ENCODE results near the gene GREB1L. TPM values are rescaled to one million over a fixed set of nuclear protein-coding genes. Genes with fewer than 3 reads are reported as not detected.

Gene GREB1L
- polyA plus RNA-seq, 1 donor from 2014 or later = 23.3 TPM

DNA sequence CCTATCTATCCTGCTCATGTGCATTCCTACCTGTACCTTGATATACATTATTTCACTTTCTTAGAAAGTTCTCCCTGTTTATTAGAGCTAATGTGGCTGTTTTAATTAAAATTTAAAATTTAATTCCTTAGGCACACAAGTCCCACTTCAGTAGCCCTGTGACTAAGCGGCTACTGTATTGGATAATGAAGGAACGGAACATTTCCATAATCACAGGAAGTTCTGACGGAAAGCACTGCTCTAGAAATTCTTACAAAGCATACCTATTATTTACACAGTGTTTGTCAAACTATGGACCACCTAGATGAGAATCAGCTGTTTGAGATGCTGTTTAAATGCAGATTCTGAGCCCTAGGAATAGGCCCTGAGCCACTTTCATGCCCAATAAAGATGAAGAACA is 13.2 kb downstream of the GREB1L start:
- Histone ChIP-seq H3K9me3 (ENCODE audit: low read length) (no peaks in the 10 kb centered on the region), H3F3A (ENCODE audit: insufficient read depth, low read length, poor library complexity, severe bottlenecking) (no peaks in the 10 kb centered on the region), H3K27me3 (ENCODE audit: insufficient read depth, low read depth, low read length) (no peaks in the 10 kb centered on the region), H3K9ac (ENCODE audit: low read length) (no peak overlapping the region), H3K36me3 (ENCODE audit: insufficient read depth, low read length) (no peaks in the 10 kb centered on the region), H3K27ac (ENCODE audit: low read length) (no peak overlapping the region), H4K20me1 (ENCODE audit: insufficient read depth) (no peaks in the 10 kb centered on the region), H3K79me2 (replicated peaks; ENCODE audit: insufficient read depth, low read length) (peaks cover 12% of the 10 kb centered on the region), H3K9me2 (ENCODE audit: insufficient read depth, low read length) (no peaks in the 10 kb centered on the region), H3K4me2 (ENCODE audit: low read length) (no peak overlapping the region), H2AFZ (ENCODE audit: low read depth, low read length) (no peak overlapping the region), H3K4me3 (ENCODE audit: low read length) (no peak overlapping the region)
- TF ChIP-seq, protein P1, sequence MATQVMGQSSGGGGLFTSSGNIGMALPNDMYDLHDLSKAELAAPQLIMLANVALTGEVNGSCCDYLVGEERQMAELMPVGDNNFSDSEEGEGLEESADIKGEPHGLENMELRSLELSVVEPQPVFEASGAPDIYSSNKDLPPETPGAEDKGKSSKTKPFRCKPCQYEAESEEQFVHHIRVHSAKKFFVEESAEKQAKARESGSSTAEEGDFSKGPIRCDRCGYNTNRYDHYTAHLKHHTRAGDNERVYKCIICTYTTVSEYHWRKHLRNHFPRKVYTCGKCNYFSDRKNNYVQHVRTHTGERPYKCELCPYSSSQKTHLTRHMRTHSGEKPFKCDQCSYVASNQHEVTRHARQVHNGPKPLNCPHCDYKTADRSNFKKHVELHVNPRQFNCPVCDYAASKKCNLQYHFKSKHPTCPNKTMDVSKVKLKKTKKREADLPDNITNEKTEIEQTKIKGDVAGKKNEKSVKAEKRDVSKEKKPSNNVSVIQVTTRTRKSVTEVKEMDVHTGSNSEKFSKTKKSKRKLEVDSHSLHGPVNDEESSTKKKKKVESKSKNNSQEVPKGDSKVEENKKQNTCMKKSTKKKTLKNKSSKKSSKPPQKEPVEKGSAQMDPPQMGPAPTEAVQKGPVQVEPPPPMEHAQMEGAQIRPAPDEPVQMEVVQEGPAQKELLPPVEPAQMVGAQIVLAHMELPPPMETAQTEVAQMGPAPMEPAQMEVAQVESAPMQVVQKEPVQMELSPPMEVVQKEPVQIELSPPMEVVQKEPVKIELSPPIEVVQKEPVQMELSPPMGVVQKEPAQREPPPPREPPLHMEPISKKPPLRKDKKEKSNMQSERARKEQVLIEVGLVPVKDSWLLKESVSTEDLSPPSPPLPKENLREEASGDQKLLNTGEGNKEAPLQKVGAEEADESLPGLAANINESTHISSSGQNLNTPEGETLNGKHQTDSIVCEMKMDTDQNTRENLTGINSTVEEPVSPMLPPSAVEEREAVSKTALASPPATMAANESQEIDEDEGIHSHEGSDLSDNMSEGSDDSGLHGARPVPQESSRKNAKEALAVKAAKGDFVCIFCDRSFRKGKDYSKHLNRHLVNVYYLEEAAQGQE (IDR thresholded peaks at IDR 0.05; ENCODE audit: borderline replicate concordance) = no peak
- TF ChIP-seq POLR2AphosphoS5 (IDR thresholded peaks at IDR 0.05) (no peak), SMC3 (conservative IDR thresholded peaks at IDR 0.05; ENCODE audit: poor library complexity) (no peak), RAD21 (conservative IDR thresholded peaks at IDR 0.05) (no peak), EP300 (conservative IDR thresholded peaks at IDR 0.05; ENCODE audit: poor library complexity, severe bottlenecking) (no peak), TAF1 (IDR thresholded peaks at IDR 0.05; ENCODE audit: low read depth) (no peak), MXI1 (conservative IDR thresholded peaks at IDR 0.05; ENCODE audit: poor library complexity, severe bottlenecking) (no peak), EZH2 (IDR thresholded peaks at IDR 0.05; ENCODE audit: borderline replicate concordance, insufficient read depth, low read length, poor library complexity, severe bottlenecking) (no peak)
- TF ChIP-seq, protein P2, sequence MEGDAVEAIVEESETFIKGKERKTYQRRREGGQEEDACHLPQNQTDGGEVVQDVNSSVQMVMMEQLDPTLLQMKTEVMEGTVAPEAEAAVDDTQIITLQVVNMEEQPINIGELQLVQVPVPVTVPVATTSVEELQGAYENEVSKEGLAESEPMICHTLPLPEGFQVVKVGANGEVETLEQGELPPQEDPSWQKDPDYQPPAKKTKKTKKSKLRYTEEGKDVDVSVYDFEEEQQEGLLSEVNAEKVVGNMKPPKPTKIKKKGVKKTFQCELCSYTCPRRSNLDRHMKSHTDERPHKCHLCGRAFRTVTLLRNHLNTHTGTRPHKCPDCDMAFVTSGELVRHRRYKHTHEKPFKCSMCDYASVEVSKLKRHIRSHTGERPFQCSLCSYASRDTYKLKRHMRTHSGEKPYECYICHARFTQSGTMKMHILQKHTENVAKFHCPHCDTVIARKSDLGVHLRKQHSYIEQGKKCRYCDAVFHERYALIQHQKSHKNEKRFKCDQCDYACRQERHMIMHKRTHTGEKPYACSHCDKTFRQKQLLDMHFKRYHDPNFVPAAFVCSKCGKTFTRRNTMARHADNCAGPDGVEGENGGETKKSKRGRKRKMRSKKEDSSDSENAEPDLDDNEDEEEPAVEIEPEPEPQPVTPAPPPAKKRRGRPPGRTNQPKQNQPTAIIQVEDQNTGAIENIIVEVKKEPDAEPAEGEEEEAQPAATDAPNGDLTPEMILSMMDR (IDR thresholded peaks at IDR 0.05; ENCODE audit: poor library complexity, severe bottlenecking) = no peak

DNA sequence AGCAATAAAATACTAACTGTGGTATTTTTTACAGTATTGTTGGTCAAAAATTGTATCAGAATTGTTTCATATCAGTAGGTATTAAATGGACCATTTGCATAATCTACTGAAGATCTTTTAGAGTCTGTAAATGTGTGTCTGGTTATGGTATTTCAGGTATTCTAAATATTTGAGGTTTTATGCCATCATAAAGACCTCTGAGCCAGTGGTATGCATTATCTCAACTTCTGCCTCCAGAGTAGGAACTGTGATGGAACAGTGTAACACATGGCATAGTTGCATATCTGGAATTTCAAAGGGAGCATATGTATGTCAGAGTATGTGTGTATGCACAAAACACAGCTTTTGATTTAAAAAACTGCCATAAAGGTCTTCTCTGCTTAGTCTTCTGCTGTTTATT is 15.4 kb downstream of the GREB1L start:
- H3K9me3 ChIP-seq (ENCODE audit: low read length) = no peaks in the 10 kb centered on the region
- no peaks in the 10 kb centered on the region for H3K9me2 ChIP-seq (ENCODE audit: insufficient read depth, low read length)
- H3K9ac ChIP-seq (ENCODE audit: low read length) = no peak overlapping the region
- H3K79me2 ChIP-seq (replicated peaks; ENCODE audit: insufficient read depth, low read length) = peaks cover 19% of the 10 kb centered on the region
- no peak overlapping the region for H2AFZ ChIP-seq (ENCODE audit: low read depth, low read length)
- TF ChIP-seq, protein P1 (IDR thresholded peaks at IDR 0.05; ENCODE audit: borderline replicate concordance) = no peak
- no peak for TF ChIP-seq POLR2AphosphoS5 (IDR thresholded peaks at IDR 0.05)
- TF ChIP-seq, protein P2 (IDR thresholded peaks at IDR 0.05; ENCODE audit: poor library complexity, severe bottlenecking) = no peak
- TF ChIP-seq SMC3 (conservative IDR thresholded peaks at IDR 0.05; ENCODE audit: poor library complexity) = no peak
- TF ChIP-seq MXI1 (conservative IDR thresholded peaks at IDR 0.05; ENCODE audit: poor library complexity, severe bottlenecking) = no peak
- no peak for TF ChIP-seq EP300 (conservative IDR thresholded peaks at IDR 0.05; ENCODE audit: poor library complexity, severe bottlenecking)
- no peak for TF ChIP-seq EZH2 (IDR thresholded peaks at IDR 0.05; ENCODE audit: borderline replicate concordance, insufficient read depth, low read length, poor library complexity, severe bottlenecking)
- no peak for TF ChIP-seq RAD21 (conservative IDR thresholded peaks at IDR 0.05)
- no peak for TF ChIP-seq TAF1 (IDR thresholded peaks at IDR 0.05; ENCODE audit: low read depth)
- no peaks in the 10 kb centered on the region for H3K36me3 ChIP-seq (ENCODE audit: insufficient read depth, low read length)
- no peak overlapping the region for H3K4me2 ChIP-seq (ENCODE audit: low read length)
- no peaks in the 10 kb centered on the region for H4K20me1 ChIP-seq (ENCODE audit: insufficient read depth)
- no peak overlapping the region for H3K27ac ChIP-seq (ENCODE audit: low read length)
- H3K27me3 ChIP-seq (ENCODE audit: insufficient read depth, low read depth, low read length) = no peaks in the 10 kb centered on the region
- H3K4me3 ChIP-seq (ENCODE audit: low read length) = no peak overlapping the region
- no peaks in the 10 kb centered on the region for H3F3A ChIP-seq (ENCODE audit: insufficient read depth, low read length, poor library complexity, severe bottlenecking)
